Osteocyte (in vitro differentiated cells): Measurements from ENCODE around the gene TALDO1. TPM values are rescaled to one million over a fixed set of nuclear protein-coding genes. Genes with fewer than 3 reads are reported as not detected.

Experiments
- DNase-seq: peaks from one replicate; pipeline ENCODE4 v3.0.0; 2021; ENCODE audit warnings: mixed read lengths; ENCODE audit not compliant: unreplicated experiment; ENCODE audit errors: extremely low spot score
- H3K27ac Mint-ChIP-seq: one replicate; pipeline ENCODE4 v1.8.0; 2021; ENCODE audit warnings: mild to moderate bottlenecking, mixed read lengths; ENCODE audit not compliant: unreplicated experiment
- H3K27me3 Mint-ChIP-seq: one replicate; pipeline ENCODE4 v1.8.0; 2021; ENCODE audit warnings: mixed read lengths; ENCODE audit not compliant: unreplicated experiment
- H3K36me3 Mint-ChIP-seq: one replicate; pipeline ENCODE4 v1.8.0; 2021; ENCODE audit warnings: mixed read lengths; ENCODE audit not compliant: unreplicated experiment
- H3K4me1 Mint-ChIP-seq: one replicate; pipeline ENCODE4 v1.8.0; 2021; ENCODE audit warnings: mixed read lengths; ENCODE audit not compliant: unreplicated experiment
- H3K4me3 Mint-ChIP-seq: one replicate; pipeline ENCODE4 v1.8.0; 2021; ENCODE audit warnings: mild to moderate bottlenecking, moderate library complexity, mixed read lengths; ENCODE audit not compliant: unreplicated experiment
- H3K9me3 Mint-ChIP-seq: one replicate; pipeline ENCODE4 v1.8.0; 2021; ENCODE audit warnings: mixed read lengths; ENCODE audit not compliant: unreplicated experiment
- CTCF ChIP-seq: fragments of 200-600 bp; sonication (generic); IDR thresholded peaks from 2 replicates; pipeline ENCODE4 v1.5.0; 2021; ENCODE audit warnings: antibody characterized with exemption, mild to moderate bottlenecking, moderate library complexity
- total RNA-seq: library from RNA; stranded (reverse); gene quantifications from 2 replicates; pipeline ENCODE4 v1.2.1, GENCODE V29; 2021

Gene TALDO1
- total RNA-seq, 1 donor from 2014 or later, result 171 TPM

GRCh38 chr11:765025-765801 lies 17.9 kb downstream of the TALDO1 start:
- no peaks in the 10 kb centered on the region for H3K27me3 Mint-ChIP-seq
- TF ChIP-seq CTCF, result peak; percentile 55
- DNase-seq, result no peak
- peaks cover 13% of the 10 kb centered on the region for H3K36me3 Mint-ChIP-seq
- H3K4me1 Mint-ChIP-seq, result peaks cover 7% of the 10 kb centered on the region
- H3K9me3 Mint-ChIP-seq, result no peaks in the 10 kb centered on the region
- peak overlapping the region; percentile 1 for H3K27ac Mint-ChIP-seq
- H3K4me3 Mint-ChIP-seq, result no peak overlapping the region

DNA sequence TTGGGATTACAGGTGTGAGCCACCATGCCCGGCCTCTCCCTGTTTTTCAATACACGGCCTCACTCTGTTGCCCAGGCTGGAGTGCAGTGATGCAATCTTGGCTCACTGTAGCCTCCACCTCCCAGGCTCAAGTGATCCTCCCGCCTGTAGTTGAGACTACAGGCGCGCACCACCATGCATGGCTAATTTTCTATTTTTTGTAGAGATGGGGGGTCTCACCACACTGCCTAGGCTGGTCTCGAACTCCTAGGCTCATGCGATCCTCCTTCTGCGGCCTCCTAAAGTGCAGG lies 18.5 kb downstream of the TALDO1 start:
- no peak for TF ChIP-seq CTCF
- peaks cover 7% of the 10 kb centered on the region for H3K4me1 Mint-ChIP-seq
- DNase-seq, result no peak
- peak overlapping the region; percentile 1 for H3K27ac Mint-ChIP-seq
- no peak overlapping the region for H3K4me3 Mint-ChIP-seq
- H3K36me3 Mint-ChIP-seq, result peaks cover 12% of the 10 kb centered on the region
- no peaks in the 10 kb centered on the region for H3K27me3 Mint-ChIP-seq
- no peaks in the 10 kb centered on the region for H3K9me3 Mint-ChIP-seq

DNA sequence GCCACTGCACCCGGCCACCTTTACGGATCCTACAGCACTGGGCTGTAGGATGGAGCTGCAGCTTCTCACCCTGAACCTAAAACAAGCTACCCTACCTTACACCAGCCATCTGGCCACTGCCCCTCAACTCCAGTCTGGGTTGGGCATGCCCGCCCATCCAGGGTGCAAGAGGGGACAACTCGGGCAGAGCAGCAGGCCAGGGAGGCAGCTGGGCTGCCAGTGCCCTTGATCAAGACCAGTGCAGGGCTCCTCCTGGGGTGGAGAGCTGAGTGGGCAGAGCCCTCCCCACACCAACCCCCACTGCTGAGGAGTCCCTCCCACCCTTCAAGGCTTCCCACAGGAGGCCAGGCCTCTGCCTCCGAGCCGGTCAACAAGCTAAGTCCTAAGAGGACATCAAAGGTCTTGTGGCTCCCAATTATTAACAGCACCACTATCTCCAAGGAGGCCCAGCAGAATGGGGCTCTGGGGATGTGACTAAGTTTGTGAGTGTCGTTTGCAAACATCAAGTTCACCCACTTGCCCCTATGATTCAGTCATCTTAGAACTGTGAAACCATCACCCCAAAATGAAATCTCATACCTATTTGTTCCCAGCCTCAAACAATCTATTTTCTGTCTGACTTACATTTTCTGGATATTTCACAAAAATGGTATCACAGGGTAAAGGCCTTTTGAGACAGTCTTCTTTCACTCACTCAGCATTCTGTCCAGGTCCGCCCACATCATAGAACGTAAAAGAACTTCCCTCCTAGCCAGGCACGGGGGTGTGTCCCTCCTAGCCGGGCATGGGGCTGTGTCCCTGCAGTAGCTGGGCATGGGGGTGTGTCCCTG lies 19.1 kb downstream of the TALDO1 start:
- Mint-ChIP-seq H3K36me3 (peaks cover 7% of the 10 kb centered on the region), H3K27ac (no peak overlapping the region)

GRCh38 chr11:766936-767210 lies 19.6 kb downstream of the TALDO1 start:
- DNase-seq, result no peak
- Mint-ChIP-seq H3K27ac (no peak overlapping the region), H3K9me3 (no peaks in the 10 kb centered on the region), H3K4me3 (no peak overlapping the region), H3K4me1 (peaks cover 7% of the 10 kb centered on the region), H3K36me3 (peaks cover 7% of the 10 kb centered on the region), H3K27me3 (no peaks in the 10 kb centered on the region)
- TF ChIP-seq CTCF, result no peak

More for the DNA sequence above, 19.1 kb downstream of the TALDO1 start:
- no peak for DNase-seq
- TF ChIP-seq CTCF, result no peak
- H3K27me3 Mint-ChIP-seq, result no peaks in the 10 kb centered on the region
- H3K9me3 Mint-ChIP-seq, result no peaks in the 10 kb centered on the region
- H3K4me3 Mint-ChIP-seq, result no peak overlapping the region
- peaks cover 7% of the 10 kb centered on the region for H3K4me1 Mint-ChIP-seq

- Mint-ChIP-seq H3K9me3 (no peaks in the 10 kb centered on the region), H3K27me3 (no peaks in the 10 kb centered on the region), H3K4me3 (no peak overlapping the region), H3K4me1 (peaks cover 6% of the 10 kb centered on the region), H3K36me3 (peaks cover 7% of the 10 kb centered on the region), H3K27ac (peak overlapping the region; percentile 14)
- no peak for TF ChIP-seq CTCF
- peak; percentile 85 for DNase-seq
Observed at GRCh38 chr11:767238-767637, 20.0 kb downstream of the TALDO1 start.
